MCF 10A (cell line): ENCODE results near the gene EFHC2. TPM values are rescaled to one million over a fixed set of nuclear protein-coding genes. Genes with fewer than 3 reads are reported as not detected.

Source experiments
- BruUV-seq: library from RNA; stranded (reverse); fragments of 400-500 nt; replicated peaks from 2 replicates; lab custom pipeline; 2021; lab: Mats Ljungman, UMichigan
- CTCF ChIA-PET: fragments of 300-600 bp; sonication (Branson Sonifier 250); formaldehyde crosslinking; extraction: SDS; loops from one replicate; lab custom pipeline; 2021; ENCODE audit warnings: antibody characterized with exemption, inconsistent platforms; lab: Yijun Ruan, JAX
- POLR2A ChIA-PET: fragments of 300-600, 350-650 bp; sonication (Branson Sonifier 250); formaldehyde crosslinking; extraction: SDS; loops from one replicate; lab custom pipeline; 2020; ENCODE audit warnings: antibody characterized with exemption, inconsistent platforms; lab: Yijun Ruan, JAX
- DNase-seq: peaks from one replicate; pipeline ENCODE4 v3.0.0-alpha.2; 2018; ENCODE audit not compliant: unreplicated experiment
- H3K27ac Mint-ChIP-seq: one replicate; pipeline ENCODE4 v1.8.0; 2022; ENCODE audit warnings: mild to moderate bottlenecking, low read depth, mixed read lengths; ENCODE audit not compliant: unreplicated experiment
- H3K27me3 Mint-ChIP-seq: one replicate; pipeline ENCODE4 v1.8.0; 2022; ENCODE audit warnings: mixed read lengths; ENCODE audit not compliant: insufficient read depth, unreplicated experiment
- H3K36me3 Mint-ChIP-seq: one replicate; pipeline ENCODE4 v1.8.0; 2022; ENCODE audit warnings: mild to moderate bottlenecking, moderate library complexity, mixed read lengths; ENCODE audit not compliant: insufficient read depth, unreplicated experiment
- H3K4me1 Mint-ChIP-seq: one replicate; pipeline ENCODE4 v1.8.0; 2022; ENCODE audit warnings: mixed read lengths; ENCODE audit not compliant: insufficient read depth, unreplicated experiment
- H3K4me3 Mint-ChIP-seq: one replicate; pipeline ENCODE4 v1.8.0; 2022; ENCODE audit warnings: mild to moderate bottlenecking, moderate library complexity, mixed read lengths; ENCODE audit not compliant: unreplicated experiment
- H3K9me3 Mint-ChIP-seq: one replicate; pipeline ENCODE4 v1.8.0; 2022; ENCODE audit warnings: mixed read lengths; ENCODE audit not compliant: unreplicated experiment
- intact Hi-C: fragments of 100-400 bp; cut with micrococcal nuclease; formaldehyde crosslinking; loops from 2 replicates; pipeline ENCODE4 v1.14.1; 2022
- total RNA-seq: library from RNA; stranded (reverse); gene quantifications from 2 replicates; pipeline ENCODE4 v1.2.3, GENCODE V29; 2022
- TF ChIP-seq, protein P1 (sequence below): fragments of 200-600 bp; IDR thresholded peaks from one replicate; pipeline ENCODE4 v1.8.0; 2022; ENCODE audit warnings: antibody characterized with exemption, mild to moderate bottlenecking; ENCODE audit not compliant: unreplicated experiment

Gene EFHC2
- total RNA-seq, 1 experiment from 2014 or later, result not detected

DNA sequence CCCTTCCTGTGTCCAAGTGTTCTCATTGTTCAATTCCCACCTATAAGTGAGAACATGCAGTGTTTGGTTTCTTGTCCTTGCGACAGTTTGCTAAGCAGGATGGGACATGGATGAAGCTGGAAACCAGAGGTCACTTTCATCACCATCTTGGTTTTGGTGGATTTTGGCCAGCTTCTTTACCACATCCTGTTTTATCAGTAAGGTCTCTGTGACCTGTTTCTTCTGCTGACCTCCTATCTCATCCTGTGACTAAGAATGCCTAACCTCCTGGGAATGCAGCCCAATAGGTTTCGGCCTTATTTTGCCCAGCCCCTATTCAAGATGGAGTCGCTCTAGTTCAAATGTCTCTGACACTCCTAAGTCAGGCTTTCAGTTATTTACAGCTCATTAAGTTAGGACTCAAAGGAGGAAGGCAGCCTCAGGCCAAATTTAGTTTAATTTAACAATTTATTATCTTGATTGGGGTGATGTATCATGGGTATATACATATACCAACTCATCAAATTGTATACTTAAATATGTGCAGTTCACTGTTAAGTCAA lies 200.3 kb downstream of the EFHC2 start:
- Mint-ChIP-seq H3K4me1 (no peaks in the 10 kb centered on the region), H3K27ac (no peak overlapping the region), H3K9me3 (no peaks in the 10 kb centered on the region), H3K36me3 (no peaks in the 10 kb centered on the region), H3K27me3 (peaks cover 56% of the 10 kb centered on the region), H3K4me3 (no peak overlapping the region)
- no TSS peak for BruUV-seq
- ChIA-PET CTCF (no interaction called here), POLR2A (no interaction called here)
- intact Hi-C loops, result no loop called here
- DNase-seq, result no peak
- TF ChIP-seq, protein P1, sequence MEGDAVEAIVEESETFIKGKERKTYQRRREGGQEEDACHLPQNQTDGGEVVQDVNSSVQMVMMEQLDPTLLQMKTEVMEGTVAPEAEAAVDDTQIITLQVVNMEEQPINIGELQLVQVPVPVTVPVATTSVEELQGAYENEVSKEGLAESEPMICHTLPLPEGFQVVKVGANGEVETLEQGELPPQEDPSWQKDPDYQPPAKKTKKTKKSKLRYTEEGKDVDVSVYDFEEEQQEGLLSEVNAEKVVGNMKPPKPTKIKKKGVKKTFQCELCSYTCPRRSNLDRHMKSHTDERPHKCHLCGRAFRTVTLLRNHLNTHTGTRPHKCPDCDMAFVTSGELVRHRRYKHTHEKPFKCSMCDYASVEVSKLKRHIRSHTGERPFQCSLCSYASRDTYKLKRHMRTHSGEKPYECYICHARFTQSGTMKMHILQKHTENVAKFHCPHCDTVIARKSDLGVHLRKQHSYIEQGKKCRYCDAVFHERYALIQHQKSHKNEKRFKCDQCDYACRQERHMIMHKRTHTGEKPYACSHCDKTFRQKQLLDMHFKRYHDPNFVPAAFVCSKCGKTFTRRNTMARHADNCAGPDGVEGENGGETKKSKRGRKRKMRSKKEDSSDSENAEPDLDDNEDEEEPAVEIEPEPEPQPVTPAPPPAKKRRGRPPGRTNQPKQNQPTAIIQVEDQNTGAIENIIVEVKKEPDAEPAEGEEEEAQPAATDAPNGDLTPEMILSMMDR, result no peak

DNA sequence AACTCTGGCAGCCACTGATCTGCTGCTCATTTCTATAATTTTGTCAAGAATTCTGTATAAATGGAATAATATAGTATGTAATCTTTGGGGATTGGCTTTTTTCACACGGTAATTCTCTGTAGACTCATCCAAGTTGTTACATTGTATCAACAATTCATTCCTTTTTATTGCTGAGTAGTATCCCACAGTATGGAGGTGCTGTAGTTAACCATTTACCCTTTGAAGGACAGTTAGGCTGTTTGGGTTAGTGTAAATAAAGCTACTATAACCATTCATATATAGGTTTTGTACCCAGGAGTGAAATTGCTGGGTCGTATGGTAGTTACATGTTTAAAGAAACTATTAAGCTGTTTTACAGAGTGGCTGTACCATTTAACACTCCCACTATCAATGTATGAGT lies 213.3 kb downstream of the EFHC2 start:
- no peak for DNase-seq
- intact Hi-C loops, result no loop called here
- Mint-ChIP-seq H3K4me1 (no peaks in the 10 kb centered on the region), H3K27ac (no peak overlapping the region), H3K9me3 (no peaks in the 10 kb centered on the region), H3K27me3 (peaks cover 53% of the 10 kb centered on the region), H3K36me3 (no peaks in the 10 kb centered on the region), H3K4me3 (no peak overlapping the region)
- TF ChIP-seq, protein P1, result no peak
- ChIA-PET CTCF (no interaction called here), POLR2A (no interaction called here)
- BruUV-seq, result no TSS peak

DNA sequence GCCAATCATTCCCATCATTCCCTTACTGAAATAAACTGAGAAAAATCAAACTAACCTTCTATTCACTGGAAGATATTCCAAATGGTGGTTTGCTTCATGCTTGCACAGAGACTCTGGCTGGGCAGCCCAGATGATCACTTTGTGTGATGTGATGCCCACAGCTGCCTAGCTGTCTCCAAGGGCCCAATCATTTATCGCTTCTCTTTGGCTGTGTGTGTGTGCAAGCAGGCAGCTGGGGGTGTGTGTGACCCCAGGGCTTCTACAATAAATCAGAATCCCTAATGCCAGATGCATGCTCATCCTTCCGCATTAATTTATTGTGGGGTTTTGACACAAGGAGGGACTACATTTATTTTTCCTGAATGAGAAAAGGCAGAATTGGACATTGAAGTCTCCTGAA lies 230.1 kb downstream of the EFHC2 start:
- TF ChIP-seq, protein P1, result no peak
- Mint-ChIP-seq H3K4me1 (no peaks in the 10 kb centered on the region), H3K9me3 (no peaks in the 10 kb centered on the region), H3K27ac (no peak overlapping the region), H3K4me3 (no peak overlapping the region), H3K36me3 (no peaks in the 10 kb centered on the region), H3K27me3 (peaks cover 45% of the 10 kb centered on the region)
- no TSS peak for BruUV-seq
- CTCF ChIA-PET, result interaction anchor here (0.9 kb wide), 1 partner anchor 10 kb away, joined by 3 read pairs; no protein-coding TSS in a partner anchor
- intact Hi-C loops, result no loop called here
- no peak for DNase-seq
- POLR2A ChIA-PET, result no interaction called here

DNA sequence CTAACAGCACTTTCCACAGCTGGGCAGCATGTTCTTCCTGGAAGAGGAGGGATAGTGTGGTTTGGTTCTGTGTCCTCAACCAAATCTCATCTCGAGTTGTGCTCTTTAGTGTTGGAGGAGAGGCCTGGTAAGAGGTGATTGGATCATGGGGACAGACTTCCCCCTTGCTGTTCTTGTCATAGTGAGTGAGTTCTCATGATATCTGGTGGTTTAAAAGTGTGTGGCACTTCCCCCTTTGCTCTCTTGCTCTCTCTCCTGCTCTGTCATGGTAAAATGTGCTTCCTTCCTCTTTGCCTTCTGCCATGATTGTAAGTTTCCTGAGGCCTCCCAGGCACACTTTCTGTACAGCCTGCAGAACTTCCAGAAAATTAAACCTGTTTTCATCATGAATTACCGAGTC lies 236.6 kb downstream of the EFHC2 start:
- BruUV-seq, result no TSS peak
- peaks cover 21% of the 10 kb centered on the region for H3K9me3 Mint-ChIP-seq
- no peaks in the 10 kb centered on the region for H3K36me3 Mint-ChIP-seq
- intact Hi-C loops, result no loop called here
- no peak for DNase-seq
- CTCF ChIA-PET, result interaction anchor here (0.5 kb wide), 1 partner anchor 1448 kb away, joined by 3 read pairs; no protein-coding TSS in a partner anchor
- no peaks in the 10 kb centered on the region for H3K4me1 Mint-ChIP-seq
- peaks cover 66% of the 10 kb centered on the region for H3K27me3 Mint-ChIP-seq
- POLR2A ChIA-PET, result no interaction called here
- no peak overlapping the region for H3K4me3 Mint-ChIP-seq
- TF ChIP-seq, protein P1, result no peak
- no peak overlapping the region for H3K27ac Mint-ChIP-seq
